ENCODE measurements around the gene HEG1.

DNA sequence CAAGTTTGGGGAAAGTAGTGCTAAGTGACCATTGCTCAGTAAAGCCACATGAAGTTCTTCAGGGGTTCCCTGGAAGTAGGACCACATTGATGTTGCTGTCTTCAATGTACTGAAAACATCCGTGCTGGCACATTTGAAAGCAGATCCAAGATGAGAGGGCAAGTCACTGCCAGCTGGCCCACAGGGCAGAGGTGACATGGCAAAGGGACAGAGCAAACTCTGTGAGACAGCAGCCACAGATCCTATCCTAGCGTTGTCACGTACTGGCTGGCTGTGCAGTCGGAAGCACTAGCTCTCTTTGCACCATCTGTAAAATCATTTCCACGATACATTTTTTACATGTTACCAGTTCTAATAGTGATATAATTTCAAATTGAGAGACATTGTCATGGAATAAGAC is 135.1 kb downstream of the HEG1 start:
- TF ChIP-seq, protein P1, sequence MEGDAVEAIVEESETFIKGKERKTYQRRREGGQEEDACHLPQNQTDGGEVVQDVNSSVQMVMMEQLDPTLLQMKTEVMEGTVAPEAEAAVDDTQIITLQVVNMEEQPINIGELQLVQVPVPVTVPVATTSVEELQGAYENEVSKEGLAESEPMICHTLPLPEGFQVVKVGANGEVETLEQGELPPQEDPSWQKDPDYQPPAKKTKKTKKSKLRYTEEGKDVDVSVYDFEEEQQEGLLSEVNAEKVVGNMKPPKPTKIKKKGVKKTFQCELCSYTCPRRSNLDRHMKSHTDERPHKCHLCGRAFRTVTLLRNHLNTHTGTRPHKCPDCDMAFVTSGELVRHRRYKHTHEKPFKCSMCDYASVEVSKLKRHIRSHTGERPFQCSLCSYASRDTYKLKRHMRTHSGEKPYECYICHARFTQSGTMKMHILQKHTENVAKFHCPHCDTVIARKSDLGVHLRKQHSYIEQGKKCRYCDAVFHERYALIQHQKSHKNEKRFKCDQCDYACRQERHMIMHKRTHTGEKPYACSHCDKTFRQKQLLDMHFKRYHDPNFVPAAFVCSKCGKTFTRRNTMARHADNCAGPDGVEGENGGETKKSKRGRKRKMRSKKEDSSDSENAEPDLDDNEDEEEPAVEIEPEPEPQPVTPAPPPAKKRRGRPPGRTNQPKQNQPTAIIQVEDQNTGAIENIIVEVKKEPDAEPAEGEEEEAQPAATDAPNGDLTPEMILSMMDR (IDR thresholded peaks at IDR 0.05; ENCODE audit: control extremely low read depth in 1 of 3, insufficient read depth in 1 of 3, low read depth in 1 of 3, low read length in 3 of 3), result no peak
- TF ChIP-seq EZH2 (IDR thresholded peaks at IDR 0.05; ENCODE audit: low read depth, low read length, severe bottlenecking) (no peak), SP4 (IDR thresholded peaks at IDR 0.05; ENCODE audit: low read length) (no peak), EP300 (IDR thresholded peaks at IDR 0.05; ENCODE audit: borderline replicate concordance in 1 of 2, low read depth in 2 of 2, low read length in 2 of 2) (no peak), BCL11A (IDR thresholded peaks at IDR 0.05; ENCODE audit: low read depth in 2 of 2, low read length in 2 of 2) (no peak)

Data from H1 (cell line).